ENCODE measurements around the gene DUSP18.

DNA sequence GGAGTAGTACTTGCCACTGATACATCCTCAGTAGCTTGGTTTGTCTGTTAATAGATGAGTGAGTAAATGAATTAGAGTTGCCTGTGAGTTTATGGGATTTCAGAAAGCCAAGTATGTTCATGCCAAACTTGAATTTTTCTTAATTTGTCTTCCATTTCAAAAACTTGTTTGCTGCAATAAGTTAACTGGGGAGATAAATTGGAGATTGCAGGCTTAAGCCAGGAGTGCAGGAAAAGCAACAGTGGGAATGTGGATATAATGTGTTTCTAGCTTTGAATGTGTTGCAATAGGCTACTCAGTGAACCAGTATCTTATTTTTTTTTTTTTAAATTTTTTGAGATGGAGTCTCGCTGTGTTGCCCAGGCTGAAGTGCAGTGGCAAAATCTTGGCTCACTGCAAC lies 35.2 kb upstream of the DUSP18 start:
- TF ChIP-seq, protein P1, sequence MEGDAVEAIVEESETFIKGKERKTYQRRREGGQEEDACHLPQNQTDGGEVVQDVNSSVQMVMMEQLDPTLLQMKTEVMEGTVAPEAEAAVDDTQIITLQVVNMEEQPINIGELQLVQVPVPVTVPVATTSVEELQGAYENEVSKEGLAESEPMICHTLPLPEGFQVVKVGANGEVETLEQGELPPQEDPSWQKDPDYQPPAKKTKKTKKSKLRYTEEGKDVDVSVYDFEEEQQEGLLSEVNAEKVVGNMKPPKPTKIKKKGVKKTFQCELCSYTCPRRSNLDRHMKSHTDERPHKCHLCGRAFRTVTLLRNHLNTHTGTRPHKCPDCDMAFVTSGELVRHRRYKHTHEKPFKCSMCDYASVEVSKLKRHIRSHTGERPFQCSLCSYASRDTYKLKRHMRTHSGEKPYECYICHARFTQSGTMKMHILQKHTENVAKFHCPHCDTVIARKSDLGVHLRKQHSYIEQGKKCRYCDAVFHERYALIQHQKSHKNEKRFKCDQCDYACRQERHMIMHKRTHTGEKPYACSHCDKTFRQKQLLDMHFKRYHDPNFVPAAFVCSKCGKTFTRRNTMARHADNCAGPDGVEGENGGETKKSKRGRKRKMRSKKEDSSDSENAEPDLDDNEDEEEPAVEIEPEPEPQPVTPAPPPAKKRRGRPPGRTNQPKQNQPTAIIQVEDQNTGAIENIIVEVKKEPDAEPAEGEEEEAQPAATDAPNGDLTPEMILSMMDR (IDR thresholded peaks at IDR 0.05), result no peak
- TF ChIP-seq POLR2A (IDR thresholded peaks at IDR 0.05), result no peak

Data from lower leg skin (tissue), 3 donors.